HFFc6 (cell line): ENCODE results near the gene PHACTR1. TPM values are rescaled to one million over a fixed set of nuclear protein-coding genes. Genes with fewer than 3 reads are reported as not detected.

ENCODE experiments used
- DNase-seq: peaks from one replicate; pipeline ENCODE4 v3.0.0-alpha.2; 2018
- H3K27ac Mint-ChIP-seq: 2 replicates; pipeline ENCODE4 v1.8.0; 2020; ENCODE audit warnings: mild to moderate bottlenecking, mixed read lengths
- H3K27me3 Mint-ChIP-seq: 2 replicates; pipeline ENCODE4 v1.8.0; 2021; ENCODE audit warnings: mild to moderate bottlenecking, moderate library complexity, mixed read lengths; ENCODE audit not compliant: insufficient read depth
- H3K36me3 Mint-ChIP-seq: 2 replicates; pipeline ENCODE4 v1.8.0; 2021; ENCODE audit warnings: low read depth, mixed read lengths
- H3K4me1 Mint-ChIP-seq: 2 replicates; pipeline ENCODE4 v1.8.0; 2020; ENCODE audit warnings: low read depth, mixed read lengths
- H3K4me3 Mint-ChIP-seq: 2 replicates; pipeline ENCODE4 v1.8.0; 2020; ENCODE audit warnings: mild to moderate bottlenecking, moderate library complexity, mixed read lengths
- H3K9me3 Mint-ChIP-seq: 2 replicates; pipeline ENCODE4 v1.8.0; 2020; ENCODE audit warnings: mild to moderate bottlenecking, mixed read lengths
- CTCF ChIP-seq: fragments of 200-600 bp; sonication (generic); IDR thresholded peaks from 2 replicates; pipeline ENCODE4 v1.5.0; 2021; ENCODE audit warnings: antibody characterized with exemption, mild to moderate bottlenecking
- total RNA-seq, 6 experiments: library from RNA; stranded (reverse); fragmentation: NEBNext Ultra II Directional; extraction: Animal tissue kit (Norgen Biotek cat#: 25700); gene quantifications; 2 replicates in 1 of 6; 3 replicates in 5 of 6; pipeline ENCODE4 v1.2.3, GENCODE V29; 2021

Gene PHACTR1
- total RNA-seq, 6 experiments from 2014 or later = 2.5 to 4.7 (median 3.9) TPM

- Mint-ChIP-seq H3K9me3 (no peaks in the 10 kb centered on the region), H3K27me3 (peaks cover 4% of the 10 kb centered on the region), H3K4me3 (no peak overlapping the region), H3K27ac (no peak overlapping the region), H3K4me1 (peaks cover 11% of the 10 kb centered on the region), H3K36me3 (no peaks in the 10 kb centered on the region)
- DNase-seq = no peak
- TF ChIP-seq CTCF = no peak
These were observed 331.5 kb downstream of the PHACTR1 start for GRCh38 chr6:13048113-13048512.

- H3K27me3 Mint-ChIP-seq = peaks cover 4% of the 10 kb centered on the region
- H3K36me3 Mint-ChIP-seq = 0 out of 2 replicates have a peak, but pooled peaks cover 2% of the 10 kb centered on the region
- TF ChIP-seq CTCF = no peak
- H3K27ac Mint-ChIP-seq = no peak overlapping the region
- H3K4me3 Mint-ChIP-seq = no peak overlapping the region
- no peaks in the 10 kb centered on the region for H3K9me3 Mint-ChIP-seq
- H3K4me1 Mint-ChIP-seq = peaks cover 6% of the 10 kb centered on the region
- no peak for DNase-seq
These were observed 333.2 kb downstream of the PHACTR1 start for GRCh38 chr6:13049666-13050254.

- no peak overlapping the region for H3K4me3 Mint-ChIP-seq
These were observed 336.5 kb downstream of the PHACTR1 start for GRCh38 chr6:13053006-13053461.

GRCh38 chr6:13058051-13058450 is 341.5 kb downstream of the PHACTR1 start:
- no peak overlapping the region for H3K4me3 Mint-ChIP-seq

More at GRCh38 chr6:13053006-13053461, 336.5 kb downstream of the PHACTR1 start:
- TF ChIP-seq CTCF = no peak
- Mint-ChIP-seq H3K27ac (no peak overlapping the region), H3K4me1 (peaks cover 2% of the 10 kb centered on the region), H3K36me3 (0 out of 2 replicates have a peak, but pooled peaks cover 5% of the 10 kb centered on the region), H3K9me3 (no peaks in the 10 kb centered on the region), H3K27me3 (peaks cover 2% of the 10 kb centered on the region; the same call in 1 of the 2 replicates)
- DNase-seq = no peak

GRCh38 chr6:13059026-13059425 is 342.5 kb downstream of the PHACTR1 start:
- H3K27ac Mint-ChIP-seq = no peak overlapping the region
- no peak for DNase-seq
- H3K9me3 Mint-ChIP-seq = no peaks in the 10 kb centered on the region
- no peak for TF ChIP-seq CTCF
- H3K4me3 Mint-ChIP-seq = no peak overlapping the region
- H3K36me3 Mint-ChIP-seq = 0 out of 2 replicates have a peak, but pooled peaks cover 5% of the 10 kb centered on the region
- no peaks in the 10 kb centered on the region for H3K4me1 Mint-ChIP-seq
- no peaks in the 10 kb centered on the region for H3K27me3 Mint-ChIP-seq

More at GRCh38 chr6:13058051-13058450, 341.5 kb downstream of the PHACTR1 start:
- no peaks in the 10 kb centered on the region for H3K9me3 Mint-ChIP-seq
- no peak overlapping the region for H3K27ac Mint-ChIP-seq
- no peaks in the 10 kb centered on the region for H3K27me3 Mint-ChIP-seq
- H3K4me1 Mint-ChIP-seq = no peaks in the 10 kb centered on the region
- H3K36me3 Mint-ChIP-seq = 0 out of 2 replicates have a peak, but pooled peaks cover 5% of the 10 kb centered on the region
- DNase-seq = no peak
- no peak for TF ChIP-seq CTCF
